GM12878 (cell line): ENCODE measurements around the gene ABCA4. TPM values are rescaled to one million over a fixed set of nuclear protein-coding genes. Genes with fewer than 3 reads are reported as not detected.

Source experiments
- CTCF ChIP-seq, 3 experiments: IDR thresholded peaks in 2 of 3; conservative IDR thresholded peaks in 1 of 3; 2 replicates each; pipeline ENCODE4 v1.5.1; 2011; ENCODE audit warnings: low read depth in 3 of 3, low read length in 3 of 3, mild to moderate bottlenecking in 3 of 3, control low read depth in 2 of 3, moderate library complexity in 2 of 3, inconsistent platforms in 1 of 3, mixed read lengths in 1 of 3; ENCODE audit not compliant: control insufficient read depth in 2 of 3, insufficient read depth in 1 of 3; ENCODE audit errors: extremely low read depth in 1 of 3
- DPF2 ChIP-seq: fragments of 450-650 bp; IDR thresholded peaks from 2 replicates; pipeline ENCODE4 v1.6.1; 2017; ENCODE audit warnings: mild to moderate bottlenecking
- GATAD2B ChIP-seq: fragments of 450-650 bp; conservative IDR thresholded peaks from 2 replicates; pipeline ENCODE4 v1.6.1; 2017; ENCODE audit warnings: low read depth, mild to moderate bottlenecking, moderate library complexity
- IKZF2 ChIP-seq, 2 experiments: fragments of 450-650 bp; IDR thresholded peaks; 2 replicates each; pipeline ENCODE4 v1.6.1; 2017; ENCODE audit warnings: mild to moderate bottlenecking in 2 of 2, moderate library complexity in 2 of 2
- RELB ChIP-seq: fragments of 450-650 bp; IDR thresholded peaks from 2 replicates; pipeline ENCODE4 v1.6.1; 2017; ENCODE audit warnings: low read depth, mild to moderate bottlenecking, moderate library complexity
- REST ChIP-seq: IDR thresholded peaks from 2 replicates; pipeline ENCODE4 v1.6.1; 2012; ENCODE audit warnings: mild to moderate bottlenecking, low read depth, low read length
- WRNIP1 ChIP-seq: IDR thresholded peaks from 2 replicates; pipeline ENCODE4 v1.6.1; 2011; ENCODE audit warnings: low read depth, low read length, improper control_type of control experiment, borderline replicate concordance
- polyA plus RNA-seq, 11 experiments: library from polyadenylated mRNA; depleted of rRNA in 4 of 11; unstranded in 6 of 11; stranded (reverse) in 5 of 11; fragments of >200 nt; fragmentation: Nextera tagmentation in 4 of 11; fragmentation: Illumina TruSeq in 1 of 11; extraction: Ambion mirVana in 4 of 11; extraction: Trizol in 1 of 11; gene quantifications; 1 replicate in 1 of 11; 2 replicates in 10 of 11; pipeline versions ENCODE4 v1.2.1 to v1.2.3, GENCODE V29; 2011 to 2016; ENCODE audit warnings: inconsistent platforms in 2 of 11, missing spikeins in 2 of 11, low read depth in 1 of 11
- total RNA-seq, 4 experiments: library from RNA; depleted of rRNA in 3 of 4; stranded (reverse); fragments of >200 nt in 3 of 4; fragmentation: Illumina TruSeq in 1 of 4; extraction: Trizol in 1 of 4; gene quantifications; 2 replicates each; pipeline versions ENCODE4 v1.2.1 to v1.2.3, GENCODE V29; 2013 to 2021

ABCA4 gene
- total and polyA plus RNA-seq, 10 of the 15 experiments (the other 5 are each of a cell fraction or from before 2014, with no cell fraction given), result 0.03 to 0.28 (median 0.11) TPM; not detected in 3

GRCh38 chr1:94110021-94110761 lies 10.8 kb downstream of the ABCA4 start (continued):
- TF ChIP-seq REST, result no peak
- TF ChIP-seq CTCF (IDR thresholded peaks at IDR 0.05 in 2 of 3, conservative IDR thresholded peaks at IDR 0.05 in 1 of 3; ENCODE audit: control insufficient read depth in 2 of 3, extremely low read depth in 1 of 3, insufficient read depth in 1 of 3, low read depth in 3 of 3, low read length in 3 of 3), result no peak
- TF ChIP-seq WRNIP1, result no peak
- no peak for TF ChIP-seq IKZF2 (IDR thresholded peaks at IDR 0.05)
- no peak for TF ChIP-seq RELB
- no peak for TF ChIP-seq DPF2
- no peak for TF ChIP-seq GATAD2B
